PFSK-1 (cell line): Measurements from ENCODE around the gene UNC5C.

Experiments
- FOXP2 ChIP-seq: optimal IDR thresholded peaks from 2 replicates; pipeline ENCODE3; 2011; ENCODE audit warnings: borderline replicate concordance, control low read depth, inconsistent platforms; ENCODE audit not compliant: insufficient read depth; ENCODE audit errors: extremely low read length, extremely low read depth
- POLR2AphosphoS5 ChIP-seq: IDR thresholded peaks from 2 replicates; pipeline ENCODE4 v1.6.1; 2012; ENCODE audit warnings: low read depth, mild to moderate bottlenecking, control low read depth, low read length, moderate library complexity
- SIN3A ChIP-seq: IDR thresholded peaks from 2 replicates; pipeline ENCODE4 v1.6.1; 2012; ENCODE audit warnings: mild to moderate bottlenecking, low read length, moderate library complexity, borderline replicate concordance; ENCODE audit not compliant: insufficient read depth
- TAF1 ChIP-seq: IDR thresholded peaks from 2 replicates; pipeline ENCODE4 v1.6.1; 2012; ENCODE audit warnings: low read length, control low read depth, borderline replicate concordance; ENCODE audit not compliant: insufficient read depth
- TF ChIP-seq, protein P1 (sequence below), 2 experiments: IDR thresholded peaks; 2 replicates each; pipeline versions ENCODE4 v1.6.1 to v1.8.0; 2011 to 2012; ENCODE audit warnings: low read depth in 2 of 2, low read length in 2 of 2, control low read depth in 1 of 2, inconsistent platforms in 1 of 2, mild to moderate bottlenecking in 1 of 2, moderate library complexity in 1 of 2; ENCODE audit not compliant: insufficient read depth in 1 of 2

UNC5C gene

DNA sequence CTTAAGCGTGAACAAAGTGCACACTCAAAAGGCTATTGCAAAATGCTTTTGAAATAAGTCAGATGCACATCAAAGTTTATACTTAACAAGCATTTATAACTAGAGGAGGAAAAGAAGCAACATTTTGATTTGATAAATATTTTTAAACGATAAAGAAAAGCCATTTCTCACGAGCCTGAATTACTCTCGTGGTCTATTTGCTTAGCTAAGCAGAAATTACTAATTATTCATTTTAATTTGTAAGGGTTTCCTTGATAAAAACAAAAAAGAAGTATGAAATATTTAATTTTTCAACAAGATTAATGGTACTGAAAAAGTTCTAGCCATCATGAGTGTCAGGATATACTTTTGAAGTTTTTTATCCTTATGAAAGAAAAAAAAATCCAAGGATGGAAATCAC is 78.2 kb downstream of the UNC5C start:
- no peak for TF ChIP-seq POLR2AphosphoS5
- TF ChIP-seq, protein P1, sequence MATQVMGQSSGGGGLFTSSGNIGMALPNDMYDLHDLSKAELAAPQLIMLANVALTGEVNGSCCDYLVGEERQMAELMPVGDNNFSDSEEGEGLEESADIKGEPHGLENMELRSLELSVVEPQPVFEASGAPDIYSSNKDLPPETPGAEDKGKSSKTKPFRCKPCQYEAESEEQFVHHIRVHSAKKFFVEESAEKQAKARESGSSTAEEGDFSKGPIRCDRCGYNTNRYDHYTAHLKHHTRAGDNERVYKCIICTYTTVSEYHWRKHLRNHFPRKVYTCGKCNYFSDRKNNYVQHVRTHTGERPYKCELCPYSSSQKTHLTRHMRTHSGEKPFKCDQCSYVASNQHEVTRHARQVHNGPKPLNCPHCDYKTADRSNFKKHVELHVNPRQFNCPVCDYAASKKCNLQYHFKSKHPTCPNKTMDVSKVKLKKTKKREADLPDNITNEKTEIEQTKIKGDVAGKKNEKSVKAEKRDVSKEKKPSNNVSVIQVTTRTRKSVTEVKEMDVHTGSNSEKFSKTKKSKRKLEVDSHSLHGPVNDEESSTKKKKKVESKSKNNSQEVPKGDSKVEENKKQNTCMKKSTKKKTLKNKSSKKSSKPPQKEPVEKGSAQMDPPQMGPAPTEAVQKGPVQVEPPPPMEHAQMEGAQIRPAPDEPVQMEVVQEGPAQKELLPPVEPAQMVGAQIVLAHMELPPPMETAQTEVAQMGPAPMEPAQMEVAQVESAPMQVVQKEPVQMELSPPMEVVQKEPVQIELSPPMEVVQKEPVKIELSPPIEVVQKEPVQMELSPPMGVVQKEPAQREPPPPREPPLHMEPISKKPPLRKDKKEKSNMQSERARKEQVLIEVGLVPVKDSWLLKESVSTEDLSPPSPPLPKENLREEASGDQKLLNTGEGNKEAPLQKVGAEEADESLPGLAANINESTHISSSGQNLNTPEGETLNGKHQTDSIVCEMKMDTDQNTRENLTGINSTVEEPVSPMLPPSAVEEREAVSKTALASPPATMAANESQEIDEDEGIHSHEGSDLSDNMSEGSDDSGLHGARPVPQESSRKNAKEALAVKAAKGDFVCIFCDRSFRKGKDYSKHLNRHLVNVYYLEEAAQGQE (IDR thresholded peaks at IDR 0.05; ENCODE audit: insufficient read depth in 1 of 2, low read depth in 2 of 2, low read length in 2 of 2): no peak
- no peak for TF ChIP-seq FOXP2
- TF ChIP-seq SIN3A: no peak
- TF ChIP-seq TAF1: no peak

DNA sequence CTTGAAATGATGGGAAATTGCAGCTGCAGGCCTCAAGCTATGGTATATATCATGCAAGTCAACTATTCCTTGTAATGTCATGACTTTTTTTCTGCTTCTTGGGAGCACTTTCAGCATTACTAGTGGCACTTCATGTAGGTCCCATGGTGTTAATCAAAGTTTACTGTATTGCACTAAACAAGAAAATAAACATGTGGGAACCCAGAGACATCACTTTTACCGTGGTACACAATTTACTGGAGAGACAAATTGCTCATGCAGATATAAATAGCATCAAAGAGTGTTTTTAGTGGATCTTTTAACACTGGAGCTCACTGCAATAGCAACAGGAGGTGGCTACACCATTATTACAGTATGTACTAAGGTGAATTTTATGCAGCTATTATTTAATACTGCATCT is 79.2 kb downstream of the UNC5C start:
- no peak for TF ChIP-seq SIN3A
- no peak for TF ChIP-seq FOXP2
- TF ChIP-seq, protein P1 (IDR thresholded peaks at IDR 0.05; ENCODE audit: insufficient read depth in 1 of 2, low read depth in 2 of 2, low read length in 2 of 2): no peak
- TF ChIP-seq POLR2AphosphoS5: no peak
- TF ChIP-seq TAF1: no peak

DNA sequence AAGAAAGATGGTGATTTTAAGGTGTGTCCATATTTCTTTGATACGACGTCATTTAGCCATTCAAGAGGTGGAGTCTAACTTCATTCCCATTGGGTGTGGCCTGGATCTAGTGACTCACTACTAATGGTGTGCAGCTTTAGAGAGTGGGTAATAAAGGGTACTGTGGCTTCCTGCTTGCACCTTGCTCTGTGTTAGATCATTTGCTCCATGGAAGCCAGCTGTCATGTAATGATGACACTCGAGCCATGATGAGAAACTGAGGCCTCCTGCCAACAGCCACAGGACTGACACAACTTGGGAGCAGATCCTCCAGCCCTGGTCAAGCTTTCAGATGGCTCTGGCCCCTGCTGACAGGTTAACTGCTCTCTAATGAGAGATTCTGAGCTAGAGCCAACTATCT is 82.0 kb downstream of the UNC5C start:
- TF ChIP-seq TAF1 (no peak), FOXP2 (no peak), SIN3A (no peak), POLR2AphosphoS5 (no peak)
- TF ChIP-seq, protein P1 (IDR thresholded peaks at IDR 0.05; ENCODE audit: insufficient read depth in 1 of 2, low read depth in 2 of 2, low read length in 2 of 2): no peak

DNA sequence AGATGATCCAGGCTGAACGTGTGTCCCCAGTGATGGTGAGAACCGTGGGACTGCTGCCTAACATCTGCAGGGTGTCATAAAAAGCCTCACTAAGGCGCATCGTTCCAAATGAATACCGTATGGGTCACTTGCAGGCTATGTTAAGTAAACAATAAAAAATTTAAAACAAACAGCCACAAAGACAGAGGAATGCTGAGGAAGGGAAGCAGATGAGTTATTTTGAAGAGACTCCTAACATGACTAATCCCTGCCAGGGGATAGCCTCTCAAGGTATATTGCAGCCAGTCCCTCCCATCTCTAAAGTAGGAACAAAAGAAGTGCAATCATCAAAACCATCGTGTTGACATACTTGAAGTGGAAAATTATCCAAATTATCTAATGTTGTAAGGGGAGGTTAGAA is 83.8 kb downstream of the UNC5C start:
- TF ChIP-seq FOXP2 (no peak), POLR2AphosphoS5 (no peak), SIN3A (no peak), TAF1 (no peak)
- TF ChIP-seq, protein P1 (IDR thresholded peaks at IDR 0.05; ENCODE audit: insufficient read depth in 1 of 2, low read depth in 2 of 2, low read length in 2 of 2): no peak

DNA sequence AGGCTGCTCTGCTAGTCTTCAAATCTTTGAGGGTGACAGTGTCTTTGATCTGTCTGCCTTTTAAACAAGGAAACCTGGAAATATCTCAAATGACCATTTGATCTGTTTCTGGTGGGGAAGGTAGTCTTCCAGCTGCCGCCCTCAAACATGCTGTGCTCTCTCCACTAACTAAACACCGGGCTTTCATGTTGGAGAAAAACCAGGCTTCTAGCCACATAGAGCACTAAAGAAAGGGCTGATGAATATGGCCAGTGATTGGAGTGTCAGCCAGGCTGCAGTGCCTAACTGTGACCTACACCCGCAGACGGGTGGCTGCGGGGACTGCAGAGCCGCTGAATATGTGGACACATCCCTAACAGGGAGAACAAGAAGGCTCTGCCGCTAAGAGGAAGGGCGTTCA is 85.9 kb downstream of the UNC5C start:
- TF ChIP-seq FOXP2 (no peak), SIN3A (no peak), TAF1 (no peak), POLR2AphosphoS5 (no peak)
- TF ChIP-seq, protein P1 (IDR thresholded peaks at IDR 0.05; ENCODE audit: insufficient read depth in 1 of 2, low read depth in 2 of 2, low read length in 2 of 2): no peak
